NCI-H748 (cell line): Measurements from ENCODE around the gene RBM38.
A peak's percentile ranks its signal among the peaks of the same experiment; 100 is the strongest.

Experiments
- DNase-seq: peaks from one replicate; lab custom pipeline; 2025; ENCODE audit not compliant: unreplicated experiment; lab: John Stamatoyannopoulos, UW

RBM38 gene

GRCh38 chr20:57374343-57374930 is 16.8 kb upstream of the RBM38 start:
- no peak for DNase-seq

DNA sequence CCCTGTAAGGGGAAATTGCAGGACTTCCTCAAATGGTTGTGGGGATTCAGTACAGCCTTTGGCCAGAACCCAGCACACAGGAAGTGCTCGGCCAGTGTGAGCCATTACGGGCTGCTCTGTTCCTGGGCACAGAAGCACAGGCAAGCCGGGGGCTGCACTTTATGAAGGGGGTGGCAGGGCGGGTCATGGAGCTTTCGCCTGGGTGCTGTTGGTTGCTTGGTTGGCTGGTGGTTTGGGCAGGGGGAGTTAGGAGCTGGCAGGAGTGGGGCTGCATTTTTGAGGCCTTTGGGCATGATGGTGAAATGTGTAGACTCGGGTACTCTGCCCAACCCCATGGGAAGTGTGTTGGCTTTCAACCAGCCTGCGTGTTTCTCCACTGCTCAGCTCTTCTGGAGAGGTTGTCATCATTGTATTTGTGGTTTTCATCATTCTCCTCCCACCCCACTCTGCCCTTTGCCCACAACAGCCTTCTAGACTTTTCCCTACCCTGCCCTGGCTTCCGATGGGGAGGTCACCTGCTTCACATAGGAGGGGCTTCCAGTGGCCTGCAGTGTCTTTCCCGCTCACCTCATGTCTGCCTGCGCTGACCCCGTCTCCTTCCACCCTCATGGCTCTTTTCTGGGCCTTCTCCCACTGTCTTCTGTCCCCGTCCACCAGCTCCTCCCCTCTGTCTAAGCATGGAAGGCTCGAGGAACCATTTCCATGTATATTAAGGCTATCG is 16.1 kb upstream of the RBM38 start:
- no peak for DNase-seq

DNA sequence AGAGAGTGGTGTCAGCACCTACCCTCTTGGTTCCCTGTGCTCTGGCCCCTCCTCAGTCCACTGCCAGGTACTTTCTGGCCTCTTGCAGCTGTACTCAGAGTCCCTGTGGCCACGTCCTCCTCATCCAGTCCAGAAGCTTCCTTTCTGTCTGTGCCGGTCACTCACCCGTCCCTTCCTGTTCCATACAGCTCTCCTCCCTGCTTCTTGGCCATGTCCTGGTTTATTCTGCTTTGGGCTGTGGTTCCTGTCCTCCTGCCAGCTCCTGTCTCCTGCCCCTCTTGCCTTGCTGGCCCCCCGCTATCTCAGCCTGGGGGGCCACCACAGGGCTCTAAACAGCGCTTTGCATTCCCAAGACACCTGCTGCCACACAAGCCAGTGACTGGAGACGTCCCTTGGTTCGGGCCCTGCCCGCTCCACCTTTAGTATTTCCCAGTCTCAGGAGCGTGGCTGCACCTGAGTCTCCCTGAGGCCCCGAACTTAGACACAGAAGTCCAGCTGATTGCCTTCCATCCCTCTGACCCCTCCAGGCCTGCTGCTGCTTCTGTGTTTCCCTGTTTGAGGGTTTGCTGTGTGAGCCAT is 15.5 kb upstream of the RBM38 start:
- no peak for DNase-seq

DNA sequence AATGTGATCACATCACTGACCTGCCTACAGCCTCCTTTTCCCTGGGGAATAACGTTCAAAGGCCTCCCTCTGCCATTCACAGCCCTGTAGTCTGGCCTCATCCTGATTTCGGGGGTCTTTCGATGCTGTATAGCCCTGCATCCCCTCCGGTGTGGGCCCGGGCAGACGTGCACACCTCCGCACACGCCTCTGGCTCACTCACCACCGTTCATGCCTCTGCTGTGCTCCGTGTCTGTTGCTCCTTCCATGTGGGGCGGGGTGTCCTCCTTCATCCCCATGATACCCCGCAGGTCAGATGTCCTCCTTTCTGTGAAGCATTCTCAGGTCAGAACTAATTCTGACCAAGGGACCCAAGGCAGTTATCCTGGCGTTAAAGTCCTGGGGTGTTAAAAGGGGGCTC is 13.8 kb upstream of the RBM38 start:
- DNase-seq = no peak

GRCh38 chr20:57378107-57378506 is 13.1 kb upstream of the RBM38 start:
- DNase-seq = no peak

DNA sequence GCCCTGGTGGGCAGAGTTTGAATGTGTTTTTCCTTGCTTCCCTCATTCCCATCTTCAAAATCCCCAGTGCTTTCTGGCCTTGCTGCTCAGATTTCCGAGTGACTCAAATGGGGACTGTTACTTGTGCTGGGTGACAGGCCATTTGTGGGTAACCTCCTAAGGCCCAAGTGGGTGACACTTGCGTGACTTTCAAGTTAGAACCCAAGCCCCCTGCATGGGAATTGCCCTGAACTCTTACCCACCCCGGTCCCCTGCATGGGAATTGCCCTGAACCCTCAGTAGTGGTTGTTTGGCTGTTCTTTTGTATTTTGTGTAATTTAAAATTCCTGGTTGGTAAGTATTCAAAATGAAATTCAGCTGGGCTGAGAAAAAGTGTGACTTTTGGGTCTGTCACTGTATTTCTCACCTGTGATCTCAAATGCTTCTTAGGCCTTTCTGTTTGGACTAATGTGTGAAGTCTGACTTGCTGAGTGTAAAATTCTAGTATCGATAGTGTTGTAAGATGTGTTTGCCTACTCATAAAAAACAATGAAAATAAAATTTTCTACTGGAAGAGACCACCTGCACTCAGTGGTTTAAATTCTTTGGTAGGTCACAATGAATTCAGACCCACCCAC is 12.4 kb upstream of the RBM38 start:
- no peak for DNase-seq

DNA sequence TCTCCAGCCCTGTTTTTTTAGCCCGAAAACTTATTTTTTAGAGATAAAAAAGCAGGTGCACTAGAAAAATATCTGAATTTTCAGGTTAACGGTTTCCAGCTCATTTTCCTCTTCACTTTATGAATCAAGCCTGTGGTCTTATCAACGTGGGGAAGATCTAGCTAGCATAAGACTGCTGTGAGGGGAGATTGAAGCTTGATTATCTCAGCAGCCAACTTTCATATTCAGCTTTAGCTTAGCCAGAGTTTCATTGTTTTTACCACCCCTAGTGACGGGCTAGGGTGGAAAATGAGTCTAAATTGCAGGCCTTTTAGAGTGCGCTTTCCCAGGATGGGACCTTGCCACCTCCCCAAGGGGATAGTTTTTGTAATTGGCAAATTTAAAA is 11.9 kb upstream of the RBM38 start:
- no peak for DNase-seq

GRCh38 chr20:57380081-57380750 is 11.0 kb upstream of the RBM38 start:
- no peak for DNase-seq

GRCh38 chr20:57381596-57382503 is 9.3 kb upstream of the RBM38 start:
- DNase-seq = peak; percentile 64

GRCh38 chr20:57382516-57382915 is 8.7 kb upstream of the RBM38 start:
- no peak for DNase-seq

DNA sequence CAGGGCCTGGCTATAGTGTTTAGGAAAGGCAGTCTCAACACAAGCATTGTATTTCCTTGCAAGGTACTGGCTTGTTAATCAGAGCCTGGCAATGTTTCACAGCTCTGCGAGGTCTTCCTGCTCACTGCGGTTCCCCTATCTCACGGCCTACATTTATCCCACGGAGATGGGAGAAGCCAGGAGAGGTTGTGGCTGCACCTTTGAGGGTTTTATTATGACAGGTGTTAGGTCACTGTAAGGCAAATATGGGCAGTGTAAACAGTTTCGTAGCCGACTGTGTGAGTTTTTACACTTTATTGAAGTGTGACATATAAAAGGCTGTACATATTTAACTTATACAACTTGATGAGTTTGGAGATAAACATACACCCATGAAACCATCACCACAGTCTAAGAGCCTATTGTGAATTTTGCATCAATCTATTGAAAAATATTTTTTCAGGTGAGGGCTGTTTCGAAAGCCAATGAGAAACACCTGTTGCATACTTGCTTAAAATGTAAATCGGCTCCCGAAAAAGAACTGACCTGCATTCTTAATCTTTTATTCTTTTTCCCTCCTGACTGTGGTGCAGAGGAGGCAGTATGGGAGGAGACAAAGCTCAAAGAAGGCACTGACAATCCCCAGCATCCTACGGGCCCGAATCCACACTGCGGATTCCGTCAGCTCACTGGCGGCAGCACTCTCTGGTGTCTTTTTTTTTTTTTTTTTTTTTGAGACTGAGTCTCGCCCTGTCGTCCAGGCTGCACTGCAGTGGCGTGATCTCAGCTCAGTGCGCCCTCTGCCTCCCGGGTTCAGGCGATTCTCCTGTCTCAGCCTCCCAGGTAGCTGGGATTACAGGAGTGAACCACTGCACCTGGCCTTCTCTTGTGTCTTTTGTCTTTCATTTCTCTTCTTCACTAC is 7.5 kb upstream of the RBM38 start:
- DNase-seq = peak; percentile 16

DNA sequence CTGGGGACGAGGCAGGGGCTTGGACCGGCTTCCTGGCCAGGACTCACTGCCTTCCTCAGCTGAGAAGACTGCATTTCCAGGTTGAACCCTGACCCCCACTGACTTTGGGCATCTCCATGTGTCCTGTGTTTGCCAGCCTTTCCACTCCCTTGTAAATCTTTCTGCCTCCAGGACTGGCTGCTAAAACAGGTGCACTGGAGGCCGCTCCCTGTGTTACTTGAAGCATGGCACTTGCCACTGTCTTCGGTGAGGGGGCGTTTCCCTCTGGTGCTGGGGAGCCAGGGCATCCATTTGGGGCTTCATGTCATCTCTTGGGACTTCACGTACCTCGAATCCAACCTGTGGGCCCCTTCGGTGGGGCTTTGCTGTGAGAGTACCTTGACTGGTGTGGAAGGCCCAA is 6.7 kb upstream of the RBM38 start:
- no peak for DNase-seq

DNA sequence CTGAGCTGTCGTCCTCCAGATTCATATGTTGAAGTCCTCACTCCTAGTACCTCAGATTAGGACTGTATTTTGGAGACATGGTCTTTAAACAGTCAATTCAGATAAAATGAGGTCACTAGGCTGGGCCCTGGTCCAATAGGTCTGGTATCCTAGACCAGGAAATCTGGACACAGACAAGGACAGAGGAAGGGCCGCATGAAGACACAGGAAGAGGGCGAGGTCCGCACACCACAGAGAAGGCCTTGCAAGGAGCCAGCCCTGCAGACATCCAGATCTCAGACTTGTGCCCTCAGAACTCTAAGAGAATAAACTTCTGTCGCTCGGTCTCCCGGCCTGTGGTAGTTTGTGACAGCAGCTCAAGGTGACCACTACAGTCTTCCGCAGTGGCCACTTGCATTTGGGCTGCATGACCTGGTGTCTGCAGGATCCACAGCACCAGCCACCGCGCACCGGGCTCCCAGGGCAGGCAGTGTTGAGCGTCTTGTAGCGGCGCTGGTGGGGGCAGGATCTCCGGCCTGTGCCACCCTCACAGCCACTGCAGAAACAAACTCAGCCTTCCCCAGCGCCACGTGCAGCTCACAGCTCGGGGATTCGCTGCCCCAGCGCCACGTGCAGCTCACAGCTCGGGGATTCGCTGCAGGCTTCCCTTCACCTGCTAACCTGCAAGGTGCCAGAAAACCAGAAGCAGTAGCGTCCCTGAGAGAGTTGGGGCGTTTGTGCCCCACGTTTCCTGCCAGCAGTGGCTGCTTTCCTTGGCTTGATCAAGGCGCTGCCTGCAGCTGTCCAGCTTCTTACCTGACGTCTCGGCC is 6.0 kb upstream of the RBM38 start:
- no peak for DNase-seq

GRCh38 chr20:57385940-57386339 is 5.3 kb upstream of the RBM38 start:
- no peak for DNase-seq

GRCh38 chr20:57386762-57387161 is 4.4 kb upstream of the RBM38 start:
- DNase-seq = no peak

GRCh38 chr20:57387463-57387862 is 3.7 kb upstream of the RBM38 start:
- DNase-seq = no peak

DNA sequence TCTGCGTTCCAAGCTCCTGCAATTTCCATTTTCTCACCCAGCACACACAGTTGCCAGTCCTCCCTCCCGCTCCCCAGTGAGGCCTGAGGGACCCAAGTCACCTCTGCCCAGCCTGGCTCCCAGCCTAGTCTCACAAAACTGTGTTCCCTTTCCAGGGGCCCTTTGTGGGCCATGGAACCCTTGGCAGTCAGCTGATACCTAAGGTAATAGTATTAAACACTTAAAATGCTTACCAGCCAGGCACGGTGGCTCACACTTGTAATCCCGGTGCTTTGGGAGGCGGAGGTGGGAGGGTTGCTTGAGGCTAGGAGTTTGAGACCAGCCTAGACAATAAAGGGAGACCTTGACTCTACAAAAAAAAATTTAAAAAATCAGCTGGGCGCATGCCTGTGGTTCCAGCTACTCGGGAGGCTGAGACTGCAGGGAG is 3.2 kb upstream of the RBM38 start:
- no peak for DNase-seq

GRCh38 chr20:57388953-57389694 is 2.1 kb upstream of the RBM38 start:
- peak; percentile 85 for DNase-seq
